Effector memory CD8-positive, alpha-beta T cell (primary cell): Measurements from ENCODE around the gene MAP3K5.

Source experiments
- ATAC-seq: fragments of 150-1000 bp; cut with Tn5 transposase; replicated peaks from 2 replicates; pipeline ENCODE4 v1.10.0; 2021; ENCODE audit warnings: mild to moderate bottlenecking, moderate library complexity
- DNase-seq, 3 experiments: peaks; one replicate each; pipeline ENCODE4 v3.0.0; 2021
- H3K27ac Mint-ChIP-seq, 2 donors: one replicate each; pipeline ENCODE4 v1.8.0; 2022; ENCODE audit warnings: mild to moderate bottlenecking in 2 of 2, mixed read lengths in 2 of 2, moderate library complexity in 2 of 2
- H3K27me3 Mint-ChIP-seq, 2 donors: one replicate each; pipeline ENCODE4 v1.8.0; 2022; ENCODE audit warnings: mixed read lengths in 2 of 2
- H3K36me3 Mint-ChIP-seq: one replicate; pipeline ENCODE4 v1.8.0; 2022; ENCODE audit warnings: mild to moderate bottlenecking, moderate library complexity, mixed read lengths; ENCODE audit not compliant: insufficient read depth
- H3K4me1 Mint-ChIP-seq, 2 donors: one replicate each; pipeline ENCODE4 v1.8.0; 2022; ENCODE audit warnings: low read depth in 2 of 2, mixed read lengths in 2 of 2
- H3K4me3 Mint-ChIP-seq, 2 donors: one replicate each; pipeline ENCODE4 v1.8.0; 2022; ENCODE audit warnings: mild to moderate bottlenecking in 2 of 2, mixed read lengths in 2 of 2, moderate library complexity in 2 of 2
- H3K9me3 Mint-ChIP-seq, 2 donors: one replicate each; pipeline ENCODE4 v1.8.0; 2022; ENCODE audit warnings: mixed read lengths in 2 of 2

The MAP3K5 gene

DNA sequence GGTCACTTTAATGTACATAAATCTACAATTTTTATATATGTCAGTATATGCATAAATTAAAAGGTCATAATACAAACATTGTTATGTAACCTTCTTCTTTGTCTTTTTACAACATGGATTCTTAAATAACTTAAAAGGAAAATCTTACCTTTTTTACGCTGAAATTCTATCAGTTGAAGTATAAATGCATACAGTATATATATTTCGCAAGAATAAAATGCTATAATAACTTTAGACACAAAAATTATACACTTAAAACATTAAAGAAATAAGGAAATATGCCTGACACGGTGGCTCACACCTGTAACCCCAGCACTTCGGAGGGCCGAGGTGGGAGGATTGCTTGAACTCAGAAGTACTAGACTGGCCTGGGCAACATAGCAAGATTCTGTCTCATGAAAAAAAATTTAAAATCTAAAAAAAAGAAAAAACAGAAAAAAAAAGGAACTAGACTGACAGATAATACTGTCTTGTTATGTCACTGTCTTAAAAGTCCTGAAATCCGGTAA lies 132.2 kb downstream of the MAP3K5 start:
- Mint-ChIP-seq H3K4me3 (no peak overlapping the region), H3K27me3 (no peaks in the 10 kb centered on the region)
- ATAC-seq = no peak

DNA sequence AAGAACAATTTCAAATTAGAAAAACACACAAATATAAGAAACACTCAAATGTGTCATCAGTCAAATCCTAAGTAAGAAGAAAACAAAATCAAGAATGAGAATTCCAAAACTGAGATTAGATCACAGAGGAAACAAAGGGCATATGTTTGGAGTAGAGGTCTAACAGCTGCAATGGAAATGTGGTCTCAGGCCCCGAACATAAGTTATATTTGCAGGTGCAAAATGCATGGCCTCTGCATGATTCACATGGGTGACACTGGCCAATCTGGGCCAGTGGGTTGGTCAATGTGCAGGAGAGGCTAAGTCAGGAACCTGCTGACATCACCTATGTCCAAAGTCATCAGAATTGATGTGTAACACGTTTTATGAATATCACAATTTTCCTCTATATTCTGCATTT lies 133.6 kb downstream of the MAP3K5 start:
- H3K27ac Mint-ChIP-seq = no peak overlapping the region
- H3K9me3 Mint-ChIP-seq = no peaks in the 10 kb centered on the region
- no peak for ATAC-seq
- peaks cover 33% of the 10 kb centered on the region for H3K36me3 Mint-ChIP-seq
- H3K27me3 Mint-ChIP-seq = no peaks in the 10 kb centered on the region
- no peak for DNase-seq
- peaks cover 3 to 7% of the 10 kb centered on the region in 2 donors for H3K4me1 Mint-ChIP-seq
- H3K4me3 Mint-ChIP-seq = no peak overlapping the region

More for the DNA sequence above, 132.2 kb downstream of the MAP3K5 start:
- no peaks in the 10 kb centered on the region for H3K9me3 Mint-ChIP-seq
- DNase-seq = no peak
- H3K4me1 Mint-ChIP-seq = peaks cover 3 to 7% of the 10 kb centered on the region in 2 donors
- no peak overlapping the region for H3K27ac Mint-ChIP-seq
- peaks cover 35% of the 10 kb centered on the region for H3K36me3 Mint-ChIP-seq

DNA sequence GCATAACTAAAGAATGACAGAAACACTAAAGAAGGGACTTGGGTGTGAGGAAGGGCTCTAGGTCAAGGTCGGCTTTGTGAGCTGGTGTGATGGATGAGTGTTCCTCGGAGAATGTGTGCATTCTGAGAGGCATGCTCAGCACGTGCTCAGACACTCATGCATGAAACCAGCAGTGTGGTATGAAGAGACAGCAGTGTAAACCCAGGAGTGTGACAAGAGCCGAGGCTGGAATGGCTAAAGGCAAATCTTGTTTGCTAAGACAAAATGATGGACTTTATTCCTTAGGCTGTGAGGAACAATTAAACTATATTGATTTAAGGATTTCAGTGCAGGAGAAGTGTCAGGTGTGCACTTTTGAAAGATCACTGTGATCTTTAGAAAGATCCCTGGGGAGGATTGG lies 134.6 kb downstream of the MAP3K5 start:
- ATAC-seq = no peak
- Mint-ChIP-seq H3K36me3 (peaks cover 42% of the 10 kb centered on the region), H3K4me1 (peaks cover 3 to 7% of the 10 kb centered on the region in 2 donors), H3K9me3 (no peaks in the 10 kb centered on the region), H3K4me3 (no peak overlapping the region), H3K27ac (peak overlapping the region in 1 of 2 donors; percentile 31), H3K27me3 (no peaks in the 10 kb centered on the region)
- no peak for DNase-seq

DNA sequence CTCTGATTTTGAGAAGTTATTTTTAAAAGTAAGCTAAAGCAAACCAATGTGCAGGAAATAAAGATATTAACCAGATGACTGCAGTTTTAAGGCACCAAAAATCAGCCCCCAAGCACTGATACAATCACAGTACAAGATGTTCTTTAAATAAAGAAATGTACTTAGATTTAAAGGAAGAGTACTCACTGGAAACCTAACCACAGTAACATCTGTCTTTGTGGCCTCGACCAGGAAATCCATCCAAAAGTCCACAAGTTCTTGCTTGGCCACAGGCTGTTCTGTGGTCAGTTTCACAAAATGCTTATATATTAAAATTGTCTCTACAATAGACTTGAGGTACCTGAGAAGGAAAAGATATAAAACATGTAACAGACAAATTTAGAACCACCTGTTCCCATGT lies 136.2 kb downstream of the MAP3K5 start:
- H3K27ac Mint-ChIP-seq = peak overlapping the region in 1 of 2 donors; percentile 38
- H3K27me3 Mint-ChIP-seq = no peaks in the 10 kb centered on the region
- DNase-seq = no peak
- H3K4me1 Mint-ChIP-seq = peaks cover 3 to 7% of the 10 kb centered on the region in 2 donors
- H3K36me3 Mint-ChIP-seq = peaks cover 42% of the 10 kb centered on the region
- no peaks in the 10 kb centered on the region for H3K9me3 Mint-ChIP-seq
- H3K4me3 Mint-ChIP-seq = no peak overlapping the region
- no peak for ATAC-seq

DNA sequence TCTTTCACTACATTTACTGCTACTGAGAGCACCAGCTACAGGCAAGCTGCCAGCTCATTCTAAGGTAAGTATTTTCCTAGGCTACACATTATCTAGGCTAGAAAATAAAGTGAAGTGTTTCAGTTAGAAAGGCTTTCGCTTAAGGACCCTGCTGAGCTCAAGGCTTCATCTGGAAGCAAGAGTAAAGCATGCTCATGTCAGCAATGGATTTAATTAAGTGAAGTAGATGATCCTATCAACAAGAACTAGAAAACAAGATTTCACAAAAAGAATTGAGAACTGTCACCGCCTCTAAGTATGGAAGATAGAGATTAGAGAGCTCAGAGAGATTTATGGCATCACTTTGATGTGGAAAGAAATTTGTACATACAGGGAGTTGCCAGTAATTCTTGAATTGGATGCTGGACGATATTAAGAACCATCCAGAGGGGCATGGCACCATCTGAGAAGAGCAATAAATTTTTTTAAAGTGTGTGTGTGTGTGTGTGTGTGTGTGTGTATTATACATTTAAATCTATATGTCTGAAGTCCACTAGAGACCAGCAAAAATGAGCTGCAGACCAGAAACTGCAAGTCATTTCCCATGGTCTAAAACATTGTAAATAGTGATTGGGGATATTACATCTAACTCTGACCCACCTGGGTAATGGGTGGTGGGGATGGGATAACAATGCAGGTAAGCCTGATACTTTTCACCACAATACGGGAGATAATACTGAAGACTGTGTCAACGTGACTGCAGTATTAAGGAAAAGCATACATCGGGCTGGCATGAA lies 136.8 kb downstream of the MAP3K5 start:
- Mint-ChIP-seq H3K27ac (peak overlapping the region in 1 of 2 donors; percentile 38), H3K27me3 (no peaks in the 10 kb centered on the region), H3K4me3 (no peak overlapping the region), H3K4me1 (peaks cover 3 to 7% of the 10 kb centered on the region in 2 donors), H3K9me3 (no peaks in the 10 kb centered on the region), H3K36me3 (peaks cover 42% of the 10 kb centered on the region)
- ATAC-seq (no peak), DNase-seq (no peak)

DNA sequence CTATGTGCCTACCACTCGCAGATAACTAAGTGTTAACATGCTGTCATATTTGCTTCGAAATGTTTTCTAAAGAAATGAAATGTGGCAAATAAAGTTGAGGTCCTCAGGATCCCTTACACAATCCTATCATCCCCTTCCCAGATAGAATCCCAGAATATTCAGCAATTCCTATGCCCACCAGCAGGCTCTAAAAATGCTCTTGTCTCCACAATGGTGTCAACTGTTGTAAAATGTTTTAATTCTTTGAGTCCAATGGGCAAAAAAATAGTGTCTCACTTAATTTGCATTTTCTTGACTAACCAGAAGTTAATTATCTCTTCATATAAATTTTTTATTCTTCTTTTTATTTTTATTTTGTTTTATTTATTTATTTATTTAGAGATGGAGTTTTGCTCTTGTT lies 138.2 kb downstream of the MAP3K5 start:
- Mint-ChIP-seq H3K9me3 (no peaks in the 10 kb centered on the region), H3K36me3 (peaks cover 34% of the 10 kb centered on the region), H3K4me3 (no peak overlapping the region), H3K27me3 (no peaks in the 10 kb centered on the region), H3K27ac (peak overlapping the region in 1 of 2 donors; percentile 33), H3K4me1 (peaks cover 3 to 4% of the 10 kb centered on the region in 2 donors)
- no peak for DNase-seq
- no peak for ATAC-seq

DNA sequence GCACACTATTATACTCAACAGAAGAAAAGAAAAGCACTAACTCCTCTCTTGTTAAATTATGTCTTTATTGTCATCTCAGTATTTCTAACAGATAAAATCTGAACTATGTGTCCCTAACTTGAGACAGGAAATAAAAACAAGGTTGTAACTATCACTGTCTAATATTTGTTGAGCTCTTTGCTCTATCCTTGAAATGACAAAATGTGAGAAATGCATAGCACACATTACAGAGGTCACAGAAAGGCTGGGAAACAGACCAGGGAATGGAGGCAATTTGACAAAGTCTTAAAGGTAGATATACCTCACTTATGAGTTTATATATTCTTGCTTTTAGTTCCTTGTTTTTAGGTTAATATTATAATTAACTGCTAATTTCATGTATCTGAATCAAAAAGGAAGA lies 139.6 kb downstream of the MAP3K5 start:
- peaks cover 26% of the 10 kb centered on the region for H3K36me3 Mint-ChIP-seq
- peak overlapping the region in 1 of 2 donors; percentile 33 for H3K27ac Mint-ChIP-seq

DNA sequence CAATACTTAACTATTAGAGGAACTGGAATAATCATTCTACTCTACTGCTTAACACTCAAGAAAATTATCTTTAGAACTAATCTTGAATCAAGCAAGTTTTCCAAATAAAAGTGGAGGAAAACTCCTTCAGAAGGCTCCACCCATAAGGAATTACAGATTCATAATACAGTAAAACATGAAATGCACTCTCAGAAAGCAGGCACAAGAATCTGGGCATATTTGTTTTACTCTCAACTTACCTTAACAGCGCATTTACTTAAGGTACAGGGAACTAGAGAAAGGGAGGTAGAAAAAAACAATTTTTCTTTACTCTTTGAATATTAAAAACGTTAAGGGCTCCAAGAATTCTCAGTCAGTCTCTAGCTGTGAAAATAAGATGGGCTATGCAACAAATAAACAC lies 140.3 kb downstream of the MAP3K5 start:
- H3K4me3 Mint-ChIP-seq = no peak overlapping the region
- H3K36me3 Mint-ChIP-seq = peaks cover 21% of the 10 kb centered on the region
- ATAC-seq = no peak
- H3K9me3 Mint-ChIP-seq = no peaks in the 10 kb centered on the region
- H3K4me1 Mint-ChIP-seq = peaks cover 0 to 4% of the 10 kb centered on the region in 2 donors
- DNase-seq = no peak
- no peak overlapping the region for H3K27ac Mint-ChIP-seq
- H3K27me3 Mint-ChIP-seq = no peaks in the 10 kb centered on the region

More for the DNA sequence above, 139.6 kb downstream of the MAP3K5 start:
- Mint-ChIP-seq H3K4me1 (peaks cover 3 to 4% of the 10 kb centered on the region in 2 donors), H3K4me3 (no peak overlapping the region), H3K27me3 (no peaks in the 10 kb centered on the region), H3K9me3 (no peaks in the 10 kb centered on the region)
- DNase-seq = no peak
- no peak for ATAC-seq

DNA sequence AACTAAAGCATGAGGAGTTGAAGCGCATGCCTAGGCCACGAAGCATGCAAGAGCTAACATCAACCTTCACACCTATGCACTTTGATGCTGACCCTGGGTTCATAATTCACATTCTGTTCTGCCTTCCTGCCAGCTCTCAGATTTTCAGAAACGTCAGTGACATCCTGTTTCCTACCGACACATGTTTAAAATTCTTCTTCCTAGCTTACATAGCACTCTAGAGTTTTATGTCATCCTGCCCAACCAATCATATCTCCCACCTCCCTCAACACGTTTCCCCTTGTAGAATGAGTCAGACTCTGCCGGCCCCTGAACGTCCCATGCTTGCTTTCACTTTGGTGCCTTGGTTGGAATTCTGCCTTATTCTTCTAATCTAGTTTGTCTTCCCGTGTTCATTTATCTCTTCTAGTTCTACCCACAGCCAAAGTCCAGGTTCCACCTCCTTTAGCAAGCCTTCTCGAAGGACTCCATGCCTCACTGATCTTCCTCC lies 144.9 kb downstream of the MAP3K5 start:
- Mint-ChIP-seq H3K4me1 (no peaks in the 10 kb centered on the region), H3K4me3 (no peak overlapping the region), H3K36me3 (no peaks in the 10 kb centered on the region), H3K27me3 (no peaks in the 10 kb centered on the region), H3K27ac (no peak overlapping the region), H3K9me3 (no peaks in the 10 kb centered on the region)
- ATAC-seq (peak; percentile 95), DNase-seq (peak; percentile 31 to 38 (median 38))

DNA sequence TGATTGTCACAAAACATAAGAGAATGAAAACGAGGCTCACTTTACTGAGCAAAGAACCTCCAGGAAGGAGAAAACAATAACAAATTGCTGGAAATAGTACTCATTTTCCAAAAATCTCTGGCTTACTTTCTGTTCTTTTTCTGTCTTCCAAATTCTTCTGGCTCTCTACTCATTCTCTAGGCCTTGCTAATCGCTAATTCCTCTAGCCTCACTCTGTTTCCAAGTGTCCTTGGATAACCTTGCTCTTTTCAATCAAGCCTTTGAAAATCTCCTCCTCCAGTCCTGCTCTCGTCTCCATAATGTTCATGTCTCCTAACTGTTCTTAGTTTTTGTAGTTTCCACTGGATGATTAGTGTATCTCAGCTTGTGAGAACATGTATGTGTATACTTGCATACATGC lies 145.9 kb downstream of the MAP3K5 start:
- H3K36me3 Mint-ChIP-seq = peaks cover 2% of the 10 kb centered on the region
- ATAC-seq (no peak), DNase-seq (no peak)

DNA sequence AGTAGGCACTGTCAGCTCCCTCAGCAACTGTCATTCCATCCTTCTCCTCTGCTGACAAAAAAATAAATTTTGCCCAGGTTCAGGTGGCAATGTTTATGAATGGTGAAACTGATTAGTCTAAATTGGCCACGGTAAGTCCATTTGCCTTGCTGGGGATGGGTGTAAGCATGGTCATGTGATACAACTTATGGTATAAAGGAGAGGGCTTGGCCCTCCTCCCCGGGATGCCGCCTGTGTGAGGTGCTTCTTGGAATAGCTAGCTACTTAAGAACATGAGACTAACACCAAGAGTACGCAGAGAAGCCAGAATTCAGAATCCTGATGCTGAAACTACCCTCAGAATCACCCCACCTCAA lies 147.7 kb downstream of the MAP3K5 start:
- no peaks in the 10 kb centered on the region for H3K27me3 Mint-ChIP-seq
- H3K4me3 Mint-ChIP-seq = no peak overlapping the region
- H3K9me3 Mint-ChIP-seq = no peaks in the 10 kb centered on the region
- peaks cover 3% of the 10 kb centered on the region for H3K36me3 Mint-ChIP-seq
- no peak overlapping the region for H3K27ac Mint-ChIP-seq
- ATAC-seq (no peak), DNase-seq (no peak)
- no peaks in the 10 kb centered on the region for H3K4me1 Mint-ChIP-seq

More for the DNA sequence above, 145.9 kb downstream of the MAP3K5 start:
- Mint-ChIP-seq H3K4me1 (no peaks in the 10 kb centered on the region), H3K9me3 (no peaks in the 10 kb centered on the region), H3K27ac (no peak overlapping the region), H3K4me3 (no peak overlapping the region), H3K27me3 (no peaks in the 10 kb centered on the region)

DNA sequence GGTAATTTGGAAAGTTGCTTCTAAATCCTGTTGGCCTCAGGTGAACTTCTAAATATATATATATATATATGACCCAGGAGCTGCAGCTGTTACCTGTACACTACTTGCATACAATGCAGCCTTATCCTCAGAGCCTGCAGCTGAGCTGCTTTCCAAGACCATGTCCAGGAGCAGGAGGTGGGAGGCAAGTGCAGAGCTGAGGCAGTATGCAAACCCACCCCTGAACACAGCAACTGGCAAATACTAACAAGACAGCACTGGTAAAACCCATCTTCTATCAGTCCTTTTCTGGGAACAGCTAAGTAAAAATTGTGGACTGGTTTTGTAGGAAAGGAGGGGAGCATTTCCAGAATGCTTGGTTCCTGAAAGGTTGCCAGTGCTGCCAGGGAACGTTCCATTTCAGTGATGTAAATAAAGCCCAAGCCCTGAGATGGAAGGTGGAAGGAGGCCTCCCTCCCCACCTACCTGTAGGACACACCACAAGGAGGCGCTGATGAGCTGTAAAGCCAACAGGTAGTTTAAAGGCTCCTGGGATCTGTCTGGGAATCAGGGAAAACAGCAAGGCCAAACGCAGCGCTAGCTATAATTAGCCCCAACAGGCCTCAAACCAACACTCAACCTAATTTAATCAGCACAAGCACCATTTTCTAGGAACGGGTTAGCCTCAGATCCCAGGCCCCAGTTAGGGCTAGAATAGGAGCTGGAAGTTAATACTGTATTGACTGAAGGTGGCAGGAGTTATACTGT lies 148.3 kb downstream of the MAP3K5 start:
- DNase-seq = peak; percentile 75 to 78 (median 76)
- no peak overlapping the region for H3K27ac Mint-ChIP-seq
- no peaks in the 10 kb centered on the region for H3K4me1 Mint-ChIP-seq
- no peak overlapping the region for H3K4me3 Mint-ChIP-seq
- H3K9me3 Mint-ChIP-seq = no peaks in the 10 kb centered on the region
- ATAC-seq = peak; percentile 40
- peaks cover 3% of the 10 kb centered on the region for H3K36me3 Mint-ChIP-seq
- H3K27me3 Mint-ChIP-seq = no peaks in the 10 kb centered on the region

DNA sequence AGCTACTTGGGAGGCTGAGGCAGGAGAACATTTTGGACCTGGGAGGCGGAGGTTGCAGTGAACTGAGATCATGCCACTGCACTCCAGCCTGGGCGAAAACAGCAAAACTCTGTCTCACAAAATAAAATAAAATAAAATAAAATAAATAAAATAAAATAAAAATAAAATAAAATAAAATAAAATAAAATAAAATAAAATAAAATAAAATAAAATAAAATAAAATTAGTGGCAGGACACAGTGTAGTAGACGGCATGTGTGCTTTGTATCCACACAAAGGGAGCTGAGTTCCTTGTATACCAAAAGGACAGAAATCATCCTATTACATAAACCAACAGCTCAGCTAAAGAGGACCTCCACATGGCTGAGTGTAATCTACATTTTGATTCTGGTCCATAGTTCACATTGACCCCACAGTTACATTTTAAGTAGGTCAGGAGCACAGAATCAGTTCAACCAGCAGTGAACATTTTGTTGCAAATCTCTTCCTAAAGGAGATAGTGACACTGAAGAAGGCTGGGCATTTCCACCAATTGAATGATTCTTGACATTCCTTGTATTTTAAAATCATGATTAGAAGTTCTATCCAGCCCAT lies 150.3 kb downstream of the MAP3K5 start:
- no peaks in the 10 kb centered on the region for H3K9me3 Mint-ChIP-seq
- no peaks in the 10 kb centered on the region for H3K4me1 Mint-ChIP-seq
- DNase-seq = no peak
- ATAC-seq = no peak
- no peak overlapping the region for H3K27ac Mint-ChIP-seq
- no peaks in the 10 kb centered on the region for H3K27me3 Mint-ChIP-seq
- H3K36me3 Mint-ChIP-seq = peaks cover 12% of the 10 kb centered on the region
- no peak overlapping the region for H3K4me3 Mint-ChIP-seq
